Hepatocyte (in vitro differentiated cells): ENCODE results near the gene MYH7. TPM values are rescaled to one million over a fixed set of nuclear protein-coding genes. Genes with fewer than 3 reads are reported as not detected.

Experiments used
- DNase-seq: peaks from one replicate; pipeline ENCODE4 v3.0.0-alpha.2; 2016; ENCODE audit warnings: low spot score
- H2AFZ ChIP-seq: fragments of 200-600 bp; sonication (generic); 2 replicates; pipeline ENCODE4 v1.6.0; 2016; ENCODE audit warnings: antibody characterized with exemption, mild to moderate bottlenecking
- H3K27ac ChIP-seq: fragments of 200-600 bp; sonication (generic); 2 replicates; pipeline ENCODE4 v1.5.1; 2016; ENCODE audit warnings: mild to moderate bottlenecking
- H3K27me3 ChIP-seq: fragments of 200-600 bp; sonication (generic); 2 replicates; pipeline ENCODE4 v1.6.1; 2016
- H3K36me3 ChIP-seq: fragments of 200-600 bp; sonication (generic); replicated peaks from 2 replicates; pipeline ENCODE4 v1.5.1; 2016; ENCODE audit warnings: low read depth; ENCODE audit not compliant: insufficient read depth
- H3K4me1 ChIP-seq: fragments of 200-600 bp; sonication (generic); 2 replicates; pipeline ENCODE4 v1.5.1; 2016; ENCODE audit warnings: mild to moderate bottlenecking, moderate library complexity; ENCODE audit not compliant: insufficient read depth
- H3K4me2 ChIP-seq: fragments of 200-600 bp; sonication (generic); 2 replicates; pipeline ENCODE4 v1.6.0; 2016
- H3K4me3 ChIP-seq: fragments of 200-600 bp; sonication (generic); 2 replicates; pipeline ENCODE4 v1.5.1; 2016; ENCODE audit warnings: mild to moderate bottlenecking
- H3K79me2 ChIP-seq: fragments of 200-600 bp; sonication (generic); 2 replicates; pipeline ENCODE4 v1.6.0; 2017; ENCODE audit warnings: mild to moderate bottlenecking
- H3K9me2 ChIP-seq: fragments of 200-600 bp; sonication (generic); replicated peaks from 2 replicates; pipeline ENCODE4 v1.6.0; 2017; ENCODE audit warnings: mild to moderate bottlenecking; ENCODE audit not compliant: insufficient read depth
- H3K9me3 ChIP-seq: fragments of 200-600 bp; sonication (generic); 2 replicates; pipeline ENCODE4 v1.5.1; 2016; ENCODE audit warnings: low read depth, mild to moderate bottlenecking
- H4K20me1 ChIP-seq: fragments of 200-600 bp; sonication (generic); 2 replicates; pipeline ENCODE4 v1.6.0; 2016; ENCODE audit warnings: mild to moderate bottlenecking; ENCODE audit not compliant: insufficient read depth, poor library complexity, severe bottlenecking
- EZH2 ChIP-seq: fragments of 200-600 bp; sonication (generic); IDR thresholded peaks from 2 replicates; pipeline ENCODE4 v1.6.1; 2016; ENCODE audit warnings: antibody characterized with exemption, mild to moderate bottlenecking, borderline replicate concordance
- EZH2phosphoT487 ChIP-seq: fragments of 200-600 bp; sonication (generic); IDR thresholded peaks from one replicate; pipeline ENCODE4 v1.6.1; 2018; ENCODE audit warnings: antibody characterized with exemption, mild to moderate bottlenecking, low read depth, moderate library complexity; ENCODE audit not compliant: unreplicated experiment, severe bottlenecking
- WGBS: methylation state at CpG from one replicate; pipeline ENCODE4 v1.1.6; 2016; ENCODE audit warnings: low lambda C conversion rate; ENCODE audit errors: missing lambda C conversion rate; 5-methylcytosine and 5-hydroxymethylcytosine counted together
- polyA plus RNA-seq: library from polyadenylated mRNA; unstranded; fragments of >200 nt; fragmentation: Nextera tagmentation; extraction: Ambion mirVana; gene quantifications from 2 replicates; pipeline ENCODE4 v1.2.1, GENCODE V29; 2016
- total RNA-seq: library from RNA; depleted of rRNA; stranded (reverse); fragments of >200 nt; gene quantifications from 2 replicates; pipeline ENCODE4 v1.2.3, GENCODE V29; 2014
- TF ChIP-seq, protein P1 (sequence below): fragments of 200-600 bp; sonication (generic); IDR thresholded peaks from 2 replicates; pipeline ENCODE4 v1.5.1; 2016; ENCODE audit warnings: antibody characterized with exemption, mild to moderate bottlenecking; ENCODE audit not compliant: poor library complexity

MYH7 gene
- total and polyA plus RNA-seq, 2 experiments from 2014 or later = not detected

DNA sequence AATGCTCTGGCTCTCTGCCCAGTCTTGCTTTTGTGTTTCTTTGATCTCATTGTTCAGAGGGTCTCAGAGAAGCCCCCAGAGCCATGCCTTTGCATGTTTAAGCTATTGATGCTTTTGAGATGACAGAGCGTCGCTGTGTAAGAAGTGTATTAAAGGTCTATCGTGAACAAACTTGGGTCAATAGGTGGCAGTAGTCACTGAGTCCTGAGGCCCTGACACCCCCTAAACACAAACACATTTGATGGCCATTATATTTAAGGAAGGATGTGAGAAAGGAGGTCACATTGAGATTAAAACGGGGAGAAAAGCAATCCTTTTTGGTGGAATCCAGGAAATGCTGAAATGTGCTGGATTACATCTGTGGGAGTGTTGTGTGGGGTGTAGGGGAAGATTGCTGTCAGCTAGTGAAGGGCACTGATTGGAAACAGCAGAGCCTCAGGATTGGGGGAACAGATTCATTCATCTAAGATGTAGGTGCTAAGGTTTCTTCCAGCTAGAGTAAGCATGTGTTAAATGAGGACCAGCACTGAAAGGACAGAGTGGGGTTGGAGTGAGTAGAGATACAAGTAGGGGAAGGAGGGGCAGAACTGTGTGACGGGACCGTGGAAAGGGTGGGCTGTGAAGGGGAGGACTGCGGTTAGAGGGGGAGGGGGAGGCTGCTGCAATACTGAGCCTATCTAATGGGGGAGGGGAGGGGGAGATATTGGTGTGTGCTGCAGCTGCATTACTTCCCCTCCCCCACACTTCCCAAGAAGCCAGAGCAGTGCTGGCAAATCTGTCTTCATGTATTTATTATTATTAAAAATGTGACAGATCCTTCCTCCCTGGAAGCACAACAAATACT is 46.7 kb upstream of the MYH7 start:
- Histone ChIP-seq H3K4me2 (no peak overlapping the region), H2AFZ (no peak overlapping the region), H3K27me3 (no peaks in the 10 kb centered on the region), H3K36me3 (no peaks in the 10 kb centered on the region), H3K9me2 (no peaks in the 10 kb centered on the region), H3K9me3 (no peaks in the 10 kb centered on the region), H4K20me1 (no peaks in the 10 kb centered on the region), H3K4me3 (no peak overlapping the region), H3K79me2 (no peaks in the 10 kb centered on the region), H3K4me1 (peaks cover 5% of the 10 kb centered on the region), H3K27ac (no peak overlapping the region)
- WGBS = 71% methylated on average over 7 of the region's 7 CpGs
- TF ChIP-seq EZH2phosphoT487 = no peak
- no peak for TF ChIP-seq EZH2
- no peak for DNase-seq

DNA sequence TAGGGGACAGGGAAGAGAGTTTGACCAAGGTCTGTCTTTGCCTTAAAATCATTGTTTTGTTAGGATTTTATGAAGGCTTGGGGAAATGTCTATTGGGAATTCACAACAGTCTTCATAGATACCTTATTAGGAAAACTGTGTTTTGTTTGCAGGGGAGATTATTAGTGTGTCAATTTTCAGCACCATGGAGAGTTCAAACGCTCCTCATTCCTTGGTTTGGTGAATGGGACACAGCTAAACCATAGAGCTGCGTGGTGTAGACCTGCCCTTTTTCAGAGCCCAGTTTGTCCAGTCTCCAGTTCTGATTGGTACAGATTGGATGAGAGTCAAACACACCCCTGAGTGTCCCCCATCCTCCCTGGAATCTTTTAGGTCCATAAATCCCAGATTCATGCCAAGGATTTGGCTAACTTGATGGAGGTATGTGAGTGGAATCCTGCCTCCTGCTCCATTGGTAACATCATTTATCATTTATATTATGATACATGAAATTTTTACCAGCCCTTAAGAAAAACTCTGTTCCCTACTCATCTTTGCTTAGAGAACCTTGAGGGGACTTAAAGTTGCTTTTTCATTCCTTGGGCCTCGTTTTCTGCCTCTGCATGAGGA is 46.0 kb upstream of the MYH7 start:
- peaks cover 5% of the 10 kb centered on the region for H3K4me1 ChIP-seq
- peak; percentile 36 for DNase-seq
- 75% methylated on average over 3 of the region's 3 CpGs for WGBS

DNA sequence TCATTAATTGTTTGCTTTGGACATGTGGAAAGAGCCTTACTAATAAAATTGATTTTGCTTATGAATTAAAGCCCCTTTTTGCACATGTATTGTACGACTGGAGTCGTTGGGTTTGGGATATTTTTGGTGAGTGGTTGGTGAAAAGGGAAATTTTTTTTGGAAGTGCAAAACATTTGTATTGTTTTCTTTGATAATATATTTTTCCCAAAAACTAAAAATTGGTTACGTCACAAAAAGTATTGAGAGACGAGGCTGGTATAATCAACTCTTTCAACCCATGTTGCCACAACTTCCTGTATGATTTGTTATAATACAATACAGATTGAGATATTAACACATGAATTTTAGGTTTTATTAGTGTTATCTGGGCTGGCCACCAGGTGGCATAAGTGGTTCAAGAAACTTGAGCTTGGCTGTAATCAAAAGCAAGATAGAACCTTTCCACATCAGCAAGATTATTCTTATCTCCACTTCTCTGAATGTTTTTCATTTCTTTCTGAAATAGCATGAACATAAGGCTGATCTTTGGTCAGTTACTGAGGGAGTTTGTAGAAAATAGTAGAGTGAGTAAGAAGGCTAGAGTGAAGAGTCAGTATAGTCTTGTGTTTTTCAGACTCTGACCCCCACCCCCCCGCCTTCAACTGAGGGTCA is 42.8 kb upstream of the MYH7 start:
- Histone ChIP-seq H3K27ac (no peak overlapping the region), H3K36me3 (no peaks in the 10 kb centered on the region), H3K27me3 (no peaks in the 10 kb centered on the region), H3K9me3 (no peaks in the 10 kb centered on the region), H4K20me1 (no peaks in the 10 kb centered on the region), H3K9me2 (no peaks in the 10 kb centered on the region), H3K4me3 (no peak overlapping the region), H3K79me2 (no peaks in the 10 kb centered on the region), H3K4me2 (no peak overlapping the region), H3K4me1 (peaks cover 5% of the 10 kb centered on the region), H2AFZ (no peak overlapping the region)
- 37% methylated on average over 5 of the region's 5 CpGs for WGBS
- peak; percentile 79 for DNase-seq
- no peak for TF ChIP-seq EZH2phosphoT487
- TF ChIP-seq, protein P1, sequence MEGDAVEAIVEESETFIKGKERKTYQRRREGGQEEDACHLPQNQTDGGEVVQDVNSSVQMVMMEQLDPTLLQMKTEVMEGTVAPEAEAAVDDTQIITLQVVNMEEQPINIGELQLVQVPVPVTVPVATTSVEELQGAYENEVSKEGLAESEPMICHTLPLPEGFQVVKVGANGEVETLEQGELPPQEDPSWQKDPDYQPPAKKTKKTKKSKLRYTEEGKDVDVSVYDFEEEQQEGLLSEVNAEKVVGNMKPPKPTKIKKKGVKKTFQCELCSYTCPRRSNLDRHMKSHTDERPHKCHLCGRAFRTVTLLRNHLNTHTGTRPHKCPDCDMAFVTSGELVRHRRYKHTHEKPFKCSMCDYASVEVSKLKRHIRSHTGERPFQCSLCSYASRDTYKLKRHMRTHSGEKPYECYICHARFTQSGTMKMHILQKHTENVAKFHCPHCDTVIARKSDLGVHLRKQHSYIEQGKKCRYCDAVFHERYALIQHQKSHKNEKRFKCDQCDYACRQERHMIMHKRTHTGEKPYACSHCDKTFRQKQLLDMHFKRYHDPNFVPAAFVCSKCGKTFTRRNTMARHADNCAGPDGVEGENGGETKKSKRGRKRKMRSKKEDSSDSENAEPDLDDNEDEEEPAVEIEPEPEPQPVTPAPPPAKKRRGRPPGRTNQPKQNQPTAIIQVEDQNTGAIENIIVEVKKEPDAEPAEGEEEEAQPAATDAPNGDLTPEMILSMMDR = peak; percentile 78

More for the DNA sequence above, 46.0 kb upstream of the MYH7 start:
- Histone ChIP-seq H3K9me3 (no peaks in the 10 kb centered on the region), H3K4me3 (no peak overlapping the region), H2AFZ (no peak overlapping the region), H3K27me3 (no peaks in the 10 kb centered on the region), H3K36me3 (no peaks in the 10 kb centered on the region), H3K79me2 (no peaks in the 10 kb centered on the region), H3K9me2 (no peaks in the 10 kb centered on the region), H3K27ac (no peak overlapping the region), H3K4me2 (no peak overlapping the region), H4K20me1 (no peaks in the 10 kb centered on the region)
- TF ChIP-seq EZH2 (no peak), EZH2phosphoT487 (no peak)
- TF ChIP-seq, protein P1 = no peak

DNA sequence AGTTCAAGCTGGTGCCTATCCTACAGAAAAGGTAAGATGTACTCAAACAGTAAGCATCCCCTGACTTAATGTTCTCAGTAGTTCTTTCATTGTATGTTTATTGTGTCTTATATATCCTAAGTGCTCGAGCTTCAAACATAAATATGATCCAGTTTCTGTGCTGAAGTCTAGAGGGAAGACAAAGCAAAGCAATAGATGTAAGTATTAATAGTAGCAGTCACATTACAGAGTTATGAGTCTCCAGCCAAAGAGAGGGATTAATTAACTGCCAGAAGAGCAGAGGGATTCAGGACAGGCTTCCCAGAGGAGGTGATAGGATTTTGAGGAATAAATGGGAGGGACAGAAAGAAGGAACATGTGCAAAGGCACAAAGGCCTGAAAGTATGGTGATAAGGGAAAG is 35.5 kb upstream of the MYH7 start:
- H3K4me3 ChIP-seq = no peak overlapping the region
- TF ChIP-seq EZH2phosphoT487 (no peak), EZH2 (no peak)
- TF ChIP-seq, protein P1 = no peak
- DNase-seq = no peak
- no peaks in the 10 kb centered on the region for H3K9me3 ChIP-seq
- H4K20me1 ChIP-seq = no peaks in the 10 kb centered on the region
- H3K79me2 ChIP-seq = peaks cover 17% of the 10 kb centered on the region
- no peak overlapping the region for H2AFZ ChIP-seq
- H3K36me3 ChIP-seq = no peaks in the 10 kb centered on the region
- no peak overlapping the region for H3K27ac ChIP-seq
- WGBS = 92% methylated on average over 1 of the region's 1 CpG
- no peak overlapping the region for H3K4me2 ChIP-seq
- H3K9me2 ChIP-seq = no peaks in the 10 kb centered on the region
- H3K27me3 ChIP-seq = no peaks in the 10 kb centered on the region
- peaks cover 6% of the 10 kb centered on the region for H3K4me1 ChIP-seq
